HG02759 (cell line): ENCODE measurements around the gene SGPP1.
A peak's percentile ranks its signal among the peaks of the same experiment; 100 is the strongest.
"Not testable (repeated sequence)": the region's sequence is repeated elsewhere in the genome, so short reads cannot be mapped to it uniquely, and the experiment has no call there.

Source experiments
- ATAC-seq: cut with Tn5 transposase; IDR thresholded peaks from one replicate; pipeline ENCODE4 v1.9.1; 2021; ENCODE audit warnings: mild to moderate bottlenecking, moderate library complexity; ENCODE audit not compliant: unreplicated experiment

SGPP1 gene, protein sequence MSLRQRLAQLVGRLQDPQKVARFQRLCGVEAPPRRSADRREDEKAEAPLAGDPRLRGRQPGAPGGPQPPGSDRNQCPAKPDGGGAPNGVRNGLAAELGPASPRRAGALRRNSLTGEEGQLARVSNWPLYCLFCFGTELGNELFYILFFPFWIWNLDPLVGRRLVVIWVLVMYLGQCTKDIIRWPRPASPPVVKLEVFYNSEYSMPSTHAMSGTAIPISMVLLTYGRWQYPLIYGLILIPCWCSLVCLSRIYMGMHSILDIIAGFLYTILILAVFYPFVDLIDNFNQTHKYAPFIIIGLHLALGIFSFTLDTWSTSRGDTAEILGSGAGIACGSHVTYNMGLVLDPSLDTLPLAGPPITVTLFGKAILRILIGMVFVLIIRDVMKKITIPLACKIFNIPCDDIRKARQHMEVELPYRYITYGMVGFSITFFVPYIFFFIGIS

DNA sequence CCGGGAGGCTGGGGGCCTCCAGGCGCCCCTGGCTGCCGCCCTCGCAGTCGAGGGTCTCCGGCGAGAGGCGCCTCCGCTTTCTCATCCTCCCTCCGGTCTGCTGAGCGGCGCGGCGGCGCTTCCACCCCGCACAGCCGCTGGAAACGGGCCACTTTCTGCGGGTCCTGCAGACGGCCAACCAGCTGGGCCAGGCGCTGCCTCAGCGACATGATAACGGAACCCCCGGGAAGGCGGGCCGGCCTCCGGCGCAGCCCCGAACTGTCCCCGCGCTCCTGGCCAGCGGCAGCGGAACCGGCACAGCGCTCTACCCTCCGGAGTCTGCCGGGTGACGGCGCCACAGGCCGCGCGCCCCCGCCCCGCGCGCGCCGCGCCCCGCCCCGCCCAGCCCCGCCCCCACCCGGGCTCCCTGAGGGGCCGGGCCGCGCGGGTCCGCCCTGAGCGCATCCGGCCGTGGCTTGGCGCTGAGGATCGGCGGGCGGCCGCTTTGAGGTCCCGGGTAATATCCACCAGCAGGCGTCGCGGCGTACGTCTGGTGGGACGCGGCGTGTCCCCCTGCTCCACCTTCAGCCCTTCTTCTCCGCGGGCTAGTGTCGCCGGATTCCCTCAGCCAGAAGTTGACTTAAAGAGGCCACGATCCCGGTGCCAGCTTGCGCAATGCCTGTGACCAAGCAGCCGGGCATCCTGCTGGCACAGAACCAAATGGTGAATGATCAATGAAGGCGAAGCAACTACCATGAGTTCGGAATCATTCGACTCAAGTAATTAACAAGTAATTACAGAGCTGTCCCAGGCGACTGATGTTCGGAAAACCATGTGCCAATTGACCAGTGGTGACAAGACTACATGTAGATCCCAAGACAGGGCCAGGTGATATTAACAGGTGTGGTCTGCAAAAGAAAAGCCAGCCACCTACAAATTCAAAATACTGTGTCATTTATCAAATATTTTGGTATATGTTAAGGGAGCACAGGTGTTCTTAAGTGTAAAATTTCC lies at the start of gene SGPP1:
SGPP1 (minus strand) TSS at position 330 of the 993 bp plus-strand sequence; CDS start at position 209, 121 bp downstream.
- peak; percentile 83 for ATAC-seq

DNA sequence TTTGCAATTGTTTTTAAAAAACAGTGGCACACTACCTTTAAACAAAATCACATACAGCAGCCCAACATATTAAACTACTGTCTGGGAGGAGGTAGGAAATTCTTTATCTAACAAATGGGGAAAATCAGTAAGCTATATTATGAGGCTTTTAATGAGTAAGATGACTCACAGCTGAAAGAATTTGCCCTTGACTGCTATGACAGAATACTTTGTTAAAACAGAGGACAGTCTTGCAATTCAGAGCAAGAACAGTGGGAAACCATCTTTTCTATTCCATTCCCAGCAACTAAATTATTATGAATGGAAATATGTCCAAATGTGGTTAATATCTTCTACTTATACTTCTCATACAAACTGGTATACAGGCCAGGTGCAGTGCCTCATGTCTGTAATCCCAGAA lies 49.2 kb upstream of the SGPP1 start:
- ATAC-seq, result no peak

DNA sequence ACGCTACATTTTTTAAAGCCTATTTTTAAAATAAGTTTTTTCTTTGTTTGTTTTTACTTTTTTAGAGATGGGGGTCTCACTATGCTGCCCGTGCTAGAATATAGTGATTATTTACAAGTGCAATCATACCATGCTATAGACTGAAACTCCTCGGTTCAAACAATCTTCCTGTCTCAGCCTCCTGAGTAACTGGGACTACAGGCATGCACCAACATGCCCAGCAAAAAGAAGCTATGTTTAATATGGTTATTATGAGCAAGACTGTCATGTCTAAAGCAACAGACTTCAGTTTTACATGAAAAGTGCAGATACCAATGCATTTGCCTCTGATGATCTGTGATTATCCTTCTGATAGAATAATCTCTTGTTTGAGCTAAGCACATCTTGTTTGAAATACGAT lies 45.6 kb upstream of the SGPP1 start:
- no peak for ATAC-seq

DNA sequence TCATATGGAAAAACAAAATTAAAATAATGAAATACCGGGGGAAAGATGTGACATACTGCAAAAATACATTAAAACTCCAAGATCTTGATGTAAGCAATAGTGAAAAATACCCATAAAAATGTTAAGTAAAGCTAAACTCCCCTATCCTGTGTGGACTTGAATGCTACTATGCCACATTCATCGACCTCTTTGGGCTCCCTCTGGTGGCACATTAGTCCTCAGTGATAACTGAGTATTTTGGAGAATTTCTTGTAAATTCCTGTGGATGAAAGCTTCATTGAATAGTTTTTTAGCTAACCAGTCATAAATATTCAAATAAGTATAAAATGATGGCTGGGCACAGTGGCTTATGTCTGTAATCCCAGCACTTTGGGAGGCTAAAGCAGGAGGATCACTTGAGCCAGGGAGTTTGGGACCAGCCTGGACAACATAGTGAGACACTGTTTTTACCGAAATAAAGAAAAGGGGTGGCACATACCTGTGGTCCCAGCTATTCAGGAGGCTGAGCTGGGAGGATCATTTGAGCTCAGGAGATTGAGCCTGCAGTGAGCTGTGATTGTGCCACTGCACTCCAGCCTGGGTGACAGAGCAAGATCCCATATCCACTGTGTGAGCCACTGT lies 42.4 kb upstream of the SGPP1 start:
- ATAC-seq, result peak; percentile 82

DNA sequence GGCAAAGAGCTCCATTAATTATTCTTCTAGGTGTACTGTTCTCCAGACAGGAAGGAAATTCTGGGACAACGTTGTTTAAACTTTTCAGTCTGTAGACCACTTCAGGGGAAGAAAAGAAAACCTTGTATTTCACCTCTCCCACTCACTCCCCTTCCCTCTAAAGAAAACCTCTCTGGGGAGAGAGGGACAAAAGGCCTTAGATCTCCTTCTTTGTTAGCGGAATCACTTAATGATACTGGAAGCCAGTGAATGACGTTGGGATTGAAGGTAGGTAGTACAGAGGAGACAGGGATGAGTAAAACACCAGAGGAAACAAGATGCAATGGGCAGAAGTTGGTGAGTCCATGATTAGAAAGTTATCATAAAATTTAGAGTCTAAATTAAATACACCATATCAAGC lies 38.7 kb upstream of the SGPP1 start:
- ATAC-seq, result no peak

DNA sequence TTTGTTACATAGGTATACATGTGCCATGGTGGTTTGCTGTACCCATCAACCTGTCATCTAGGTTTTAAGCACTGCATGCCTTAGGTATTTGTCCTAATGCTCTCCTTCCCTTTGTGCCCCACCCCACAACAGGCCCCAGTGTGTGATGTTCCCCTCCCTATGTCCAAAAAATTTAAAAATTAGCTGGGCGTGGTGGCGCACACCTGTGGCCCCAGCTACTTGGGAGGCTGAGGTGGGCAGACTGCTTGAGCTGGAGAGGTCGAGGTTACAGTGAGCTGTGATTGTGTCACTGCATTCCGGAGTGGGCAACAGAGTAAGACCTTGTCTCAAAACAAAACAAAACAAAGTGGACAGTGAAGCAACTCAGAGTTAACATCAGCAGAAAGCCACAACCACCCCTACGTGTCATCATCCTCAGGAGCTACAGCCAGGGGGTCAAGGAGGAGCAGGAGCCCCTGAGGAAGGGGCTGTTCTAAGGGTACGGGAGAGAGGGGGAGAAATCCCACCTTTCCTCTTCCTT lies 36.8 kb upstream of the SGPP1 start:
- ATAC-seq, result no peak

DNA sequence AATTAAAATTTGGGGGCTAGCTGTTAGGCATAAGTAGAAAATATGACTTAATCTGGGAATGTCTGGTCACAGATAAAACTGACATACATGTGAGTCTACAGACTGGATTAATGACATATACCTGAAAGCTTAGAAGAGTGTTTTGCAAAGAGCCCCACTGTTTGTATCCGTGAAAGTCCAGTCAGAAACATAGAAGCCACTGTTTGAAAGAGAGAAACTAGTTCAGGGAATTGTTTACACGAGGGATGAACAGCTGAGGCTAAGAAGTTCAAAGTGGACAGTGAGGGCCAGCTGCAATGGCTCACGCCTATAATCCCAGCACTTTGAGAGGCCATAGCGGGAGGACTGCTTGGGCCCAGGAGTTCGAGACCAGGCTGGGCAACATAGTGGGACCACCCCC lies 36.2 kb upstream of the SGPP1 start:
- no peak for ATAC-seq

DNA sequence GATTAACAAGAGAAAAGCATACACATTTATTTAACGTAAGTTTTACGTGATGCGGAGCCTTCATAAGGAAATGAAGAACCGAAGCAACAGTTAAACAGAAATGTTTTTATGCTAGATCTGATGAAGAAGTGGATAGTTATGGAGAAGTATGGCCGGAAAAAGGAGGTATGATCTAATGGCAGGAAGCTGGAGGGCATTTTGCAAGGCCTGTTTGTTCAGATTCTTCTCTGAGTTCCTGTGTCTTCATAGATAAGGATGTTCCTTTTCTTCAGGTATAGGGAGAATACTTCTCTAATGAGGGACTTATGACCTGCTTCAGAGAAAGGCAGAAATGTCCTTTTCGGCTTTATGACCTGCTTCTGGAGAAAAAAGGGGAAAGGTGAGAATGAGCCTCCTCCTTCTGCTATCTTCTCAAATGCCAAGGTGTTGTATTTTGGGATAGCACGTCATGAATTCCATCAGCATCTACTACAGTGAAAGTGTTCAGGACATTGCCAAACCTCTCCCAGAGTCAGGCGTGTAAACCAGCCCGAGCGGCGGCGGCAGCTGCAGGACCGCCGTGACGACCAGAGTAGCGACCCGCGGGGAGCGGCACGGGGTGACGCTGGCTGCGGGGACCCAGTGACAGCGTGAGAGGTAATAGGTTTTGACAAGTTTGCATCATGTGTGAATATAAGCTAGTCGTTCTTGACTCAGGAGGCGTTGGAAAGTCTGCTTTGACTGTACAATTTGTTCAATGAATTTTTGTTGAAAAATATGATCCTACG lies 33.7 kb upstream of the SGPP1 start:
- ATAC-seq, result no peak

DNA sequence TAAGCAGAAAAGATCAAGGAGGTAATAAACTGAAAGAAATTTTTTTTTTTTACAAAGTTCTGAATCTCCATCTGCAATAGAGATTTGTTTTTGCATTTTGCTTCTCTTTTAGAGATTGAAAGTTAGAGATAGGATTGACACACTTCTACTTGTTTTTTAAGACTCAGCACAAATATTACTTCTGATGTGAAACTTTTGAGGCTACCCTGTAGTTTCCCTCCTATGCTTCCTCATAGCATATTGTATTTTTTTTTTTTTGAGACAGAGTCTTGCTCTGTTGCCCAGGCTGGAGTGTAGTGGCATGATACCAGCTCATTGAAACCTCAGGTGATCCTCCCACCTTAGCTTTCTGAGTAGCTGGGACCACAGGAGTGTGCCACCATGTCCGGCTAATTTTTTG lies 32.1 kb upstream of the SGPP1 start:
- no peak for ATAC-seq

DNA sequence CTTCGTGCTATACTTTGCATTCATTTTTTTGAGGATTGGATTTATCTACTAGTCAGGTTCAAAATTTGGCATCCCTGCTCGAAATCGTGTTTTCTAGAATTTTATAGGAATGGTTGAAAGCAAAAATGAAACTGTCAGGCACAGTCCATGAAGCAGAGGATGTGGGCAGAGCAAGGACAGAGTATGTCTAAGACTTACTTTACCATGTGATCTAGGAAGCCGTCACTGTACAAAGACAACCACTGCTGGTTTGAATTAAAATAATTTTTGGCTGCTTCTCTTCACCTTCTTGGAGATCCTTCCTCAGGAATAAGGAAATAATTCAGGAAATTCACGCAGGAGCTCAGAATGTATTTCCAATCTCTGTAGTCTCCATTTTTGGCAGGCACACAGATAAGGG lies 31.6 kb upstream of the SGPP1 start:
- peak; percentile 82 for ATAC-seq

DNA sequence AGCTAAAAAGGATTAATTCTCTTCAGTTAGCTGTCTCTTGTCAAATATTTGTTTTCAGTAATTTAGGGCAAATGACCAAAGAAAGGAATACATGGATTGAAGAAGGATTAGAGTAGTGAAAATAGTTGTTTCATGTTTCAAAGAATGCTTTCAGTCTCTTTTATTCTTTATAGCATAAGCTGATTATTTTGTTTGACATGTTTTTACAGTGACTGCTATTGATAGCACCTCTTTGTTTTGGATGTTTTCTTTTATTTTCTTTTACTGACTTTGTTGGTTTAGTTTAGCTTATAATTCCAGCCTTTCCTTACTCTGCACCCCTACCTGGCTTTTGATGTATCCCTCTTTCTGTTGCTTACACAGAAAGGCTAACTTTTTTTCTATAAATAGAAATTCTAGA lies 29.3 kb upstream of the SGPP1 start:
- ATAC-seq, result no peak

DNA sequence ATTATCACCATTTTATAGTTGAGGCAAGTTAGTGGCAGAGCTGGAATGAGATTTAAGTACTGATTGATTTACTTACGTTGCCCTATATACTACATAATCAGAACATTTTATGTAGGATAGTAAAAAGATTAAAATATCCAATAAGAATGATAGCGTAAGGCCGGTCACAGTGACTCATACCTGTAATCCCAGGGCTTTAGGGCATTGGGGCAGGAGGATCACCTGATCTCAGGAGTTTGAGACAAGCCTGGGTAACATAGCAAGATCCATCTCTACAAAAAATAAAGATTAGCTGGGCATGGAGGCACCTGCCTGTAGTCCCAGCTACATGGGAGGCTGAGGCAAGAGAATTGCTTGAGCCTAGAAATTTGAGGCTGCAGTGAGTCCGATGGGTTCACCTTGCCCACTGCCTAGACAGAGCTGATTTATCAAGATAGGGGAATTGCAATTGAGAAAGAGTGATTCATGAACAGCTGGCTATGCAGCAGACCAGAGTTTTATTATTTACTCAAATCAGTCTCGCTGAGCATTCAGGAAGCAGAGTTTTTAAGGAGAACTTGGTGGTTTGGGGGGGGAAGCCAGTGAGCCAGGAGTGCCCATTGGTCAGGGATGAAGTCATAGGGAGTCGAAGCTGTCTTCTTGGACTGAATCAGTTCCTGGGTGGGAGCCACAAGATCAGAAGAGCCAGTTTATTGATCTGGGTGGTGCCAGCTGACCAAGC lies 24.7 kb upstream of the SGPP1 start:
- no peak for ATAC-seq

DNA sequence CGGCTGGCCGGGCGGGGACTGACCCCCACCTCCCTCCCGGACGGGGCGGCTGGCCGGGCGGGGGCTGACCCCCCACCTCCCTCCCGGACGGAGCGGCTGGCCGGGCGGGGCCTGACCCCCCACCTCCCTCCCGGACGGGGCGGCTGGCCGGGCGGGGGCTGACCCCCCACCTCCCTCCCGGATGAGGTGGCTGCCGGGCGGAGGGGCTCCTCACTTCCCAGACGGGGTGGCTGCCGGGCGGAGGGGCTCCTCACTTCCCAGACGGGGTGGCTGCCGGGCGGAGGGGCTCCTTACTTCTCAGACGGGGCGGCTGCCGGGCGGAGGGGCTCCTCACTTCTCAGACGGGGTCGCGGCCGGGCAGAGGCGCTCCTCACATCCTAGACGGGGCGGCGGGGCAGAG lies 23.2 kb upstream of the SGPP1 start:
- not testable (repeated sequence) for ATAC-seq

DNA sequence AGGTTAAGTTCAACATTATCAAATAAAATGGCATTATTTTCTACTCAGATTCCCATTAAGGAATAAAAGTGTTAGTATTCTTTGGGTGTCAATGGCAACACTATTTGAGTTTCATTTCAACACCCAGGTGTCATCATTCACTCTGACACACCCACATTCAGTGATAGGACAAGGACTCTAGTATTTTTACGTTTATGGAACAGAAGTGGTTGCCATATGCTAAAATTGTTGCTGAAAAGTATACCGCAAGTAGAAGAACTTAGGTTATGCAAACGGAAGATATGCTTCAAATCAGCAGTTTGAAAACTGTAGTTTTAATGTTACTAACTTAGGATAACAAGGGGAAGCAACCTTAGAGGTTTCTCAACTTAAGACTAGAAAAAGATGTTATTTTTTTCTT lies 20.0 kb upstream of the SGPP1 start:
- ATAC-seq, result no peak

DNA sequence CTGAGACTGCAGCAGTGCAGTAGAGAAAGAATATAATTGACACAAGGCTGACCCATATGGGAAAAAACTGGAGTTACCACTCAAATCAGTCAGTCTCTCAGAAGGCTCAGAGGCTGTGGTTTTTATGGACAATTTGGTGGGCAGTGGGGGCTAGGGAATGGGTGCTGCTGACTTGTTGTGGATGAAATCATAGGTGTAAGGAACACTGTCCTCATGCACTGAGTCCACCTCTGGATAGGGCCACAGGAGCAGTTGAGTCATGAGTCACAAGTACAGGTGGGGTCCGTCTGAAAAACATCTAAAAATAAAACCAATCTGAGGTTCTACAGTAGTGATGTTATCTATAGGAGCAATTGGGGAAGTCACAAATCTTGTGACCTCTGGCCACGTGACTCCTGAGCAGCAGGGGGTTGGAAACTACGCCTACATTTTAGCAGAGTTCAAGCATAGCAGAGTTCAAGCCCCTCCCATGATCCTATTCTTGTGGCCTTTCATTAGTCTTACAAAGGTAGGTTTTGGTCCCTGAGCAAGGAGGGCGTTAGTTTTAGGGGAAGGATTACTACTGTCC lies 18.1 kb upstream of the SGPP1 start:
- peak; percentile 78 for ATAC-seq

DNA sequence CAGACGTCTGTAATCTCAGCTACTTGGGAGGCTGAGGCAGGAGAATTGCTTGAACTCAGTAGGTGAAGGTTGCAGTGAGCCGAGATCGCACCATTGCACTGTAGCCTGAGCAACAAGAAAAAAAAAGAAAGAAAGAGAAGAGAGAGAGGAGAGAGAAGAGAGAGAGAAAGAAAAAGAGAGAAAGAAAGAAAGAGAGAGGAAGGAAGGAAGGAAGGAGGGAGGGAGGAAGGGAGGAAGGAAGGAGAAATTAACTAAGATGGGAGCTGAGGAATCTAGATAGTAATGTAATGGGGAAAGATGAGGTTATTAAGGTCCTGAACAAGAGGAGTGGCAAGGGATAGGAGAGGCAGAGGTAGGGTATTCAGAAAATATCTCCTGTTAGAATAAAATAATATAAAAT lies 17.4 kb upstream of the SGPP1 start:
- no peak for ATAC-seq

DNA sequence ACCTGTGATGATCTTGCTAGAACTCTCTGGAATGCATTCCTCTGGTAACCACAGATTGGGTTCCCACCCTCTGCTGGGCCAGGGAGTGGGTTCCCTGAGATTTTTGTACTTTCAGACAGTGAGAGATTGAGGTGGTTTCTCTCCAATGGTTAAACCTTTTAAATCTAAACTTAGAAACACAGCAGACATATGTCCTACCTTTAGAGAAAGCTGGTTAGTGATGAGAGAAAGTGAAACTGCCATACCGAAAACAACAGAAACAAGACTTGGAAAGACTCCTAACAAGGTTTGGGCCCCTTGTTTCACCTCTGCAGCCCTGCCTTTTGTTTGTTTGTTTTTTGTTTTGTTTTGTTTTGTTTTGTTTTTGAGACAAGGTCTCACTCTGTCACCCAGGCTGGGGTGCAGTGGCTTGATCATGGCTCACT lies 9.7 kb upstream of the SGPP1 start:
- ATAC-seq, result peak; percentile 92

DNA sequence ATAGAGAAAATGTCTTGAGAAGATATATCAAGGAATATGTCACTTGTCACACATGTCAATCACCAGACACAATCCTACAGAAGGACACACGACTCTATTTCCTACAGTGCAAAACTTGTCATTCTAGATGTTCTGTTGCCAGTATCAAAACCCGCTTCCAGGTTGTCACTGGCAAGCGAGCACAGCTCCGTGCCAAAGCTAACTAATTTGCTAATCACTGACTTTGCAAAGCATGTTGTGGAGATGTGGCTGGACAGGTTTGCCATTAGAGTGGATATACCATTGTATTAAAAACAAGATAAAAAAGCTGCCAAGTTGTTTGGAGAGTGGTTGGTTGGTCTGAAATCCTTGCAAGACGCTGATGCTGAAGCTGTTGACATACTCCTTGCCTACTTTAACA lies 7.9 kb upstream of the SGPP1 start:
- ATAC-seq, result no peak

DNA sequence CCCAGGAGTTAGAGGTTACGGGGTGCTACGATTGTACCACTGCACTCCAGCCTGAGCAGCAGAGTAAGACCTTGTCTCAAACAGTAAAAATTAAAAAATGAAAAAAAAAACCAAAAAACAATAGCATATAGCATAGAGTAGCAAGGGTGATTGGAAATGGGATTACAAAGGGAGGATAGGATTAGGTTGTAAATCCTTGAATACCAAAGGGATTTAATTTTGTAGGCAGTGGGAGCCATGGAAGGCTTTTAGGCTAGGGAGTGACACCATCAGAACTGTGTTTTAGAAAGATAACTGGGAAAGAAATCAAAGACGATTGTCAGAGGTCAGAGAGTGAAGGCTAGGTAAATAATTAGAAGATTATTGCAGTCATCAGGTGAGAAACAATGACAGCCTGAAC lies 2.8 kb upstream of the SGPP1 start:
- no peak for ATAC-seq
